Measurements from ENCODE around the gene CYTH4. TPM values are rescaled to one million over a fixed set of nuclear protein-coding genes. Genes with fewer than 3 reads are reported as not detected.

Gene CYTH4
- total and polyA plus RNA-seq, 8 donors: 1.9 to 77.0 (median 6.0) TPM; not detected in 1

- no peak overlapping the region for H3K27ac ChIP-seq
- TF ChIP-seq EP300 (IDR thresholded peaks at IDR 0.05) (no peak), POLR2A (IDR thresholded peaks at IDR 0.05) (no peak), POLR2AphosphoS5 (IDR thresholded peaks at IDR 0.05) (no peak), CTCF (IDR thresholded peaks at IDR 0.05) (no peak)
- peaks cover 0 to 11% (median 0%) of the 10 kb centered on the region in 4 donors for H3K36me3 ChIP-seq
- peaks cover 0 to 48% (median 0%) of the 10 kb centered on the region in 3 donors for H3K27me3 ChIP-seq
- no peaks in the 10 kb centered on the region for H3K9me3 ChIP-seq
- no peak overlapping the region for H3K4me3 ChIP-seq
- WGBS, 5 donors: 52 to 69% (median 65%) methylated on average over 15 to 25 of the region's 25 CpGs
- intact Hi-C loops (cut with DNase I; ENCODE audit: low total_unique reads): loop anchor here (10.0 kb wide), 1 partner anchor 121 kb away; no protein-coding TSS in a partner anchor
- H3K4me1 ChIP-seq: peaks cover 3 to 44% (median 16%) of the 10 kb centered on the region in 4 donors
- no peak for DNase-seq
Observed at GRCh38 chr22:37313376-37314314, 31.3 kb downstream of the CYTH4 start.

GRCh38 chr22:37314315-37315074 lies 32.2 kb downstream of the CYTH4 start:
- Histone ChIP-seq H3K4me3 (no peak overlapping the region), H3K27me3 (peaks cover 0 to 54% (median 0%) of the 10 kb centered on the region in 3 donors), H3K27ac (no peak overlapping the region), H3K9me3 (no peaks in the 10 kb centered on the region), H3K36me3 (peaks cover 0 to 11% (median 0%) of the 10 kb centered on the region in 4 donors), H3K4me1 (peaks cover 0 to 35% (median 9%) of the 10 kb centered on the region in 4 donors)
- 48 to 67% (median 56%) methylated on average over 13 to 16 of the region's 16 CpGs for WGBS, 5 donors
- no peak for TF ChIP-seq EP300 (IDR thresholded peaks at IDR 0.05)
- TF ChIP-seq POLR2AphosphoS5 (IDR thresholded peaks at IDR 0.05): no peak
- TF ChIP-seq POLR2A (IDR thresholded peaks at IDR 0.05): no peak
- no peak for TF ChIP-seq CTCF (IDR thresholded peaks at IDR 0.05)
- no peak for DNase-seq
- intact Hi-C loops (cut with DNase I; ENCODE audit: low total_unique reads): loop anchor here (10.0 kb wide), 1 partner anchor 120 kb away; no protein-coding TSS in a partner anchor

GRCh38 chr22:37316405-37316804 lies 34.1 kb downstream of the CYTH4 start:
- DNase-seq: no peak
- H3K36me3 ChIP-seq: peaks cover 0 to 11% (median 0%) of the 10 kb centered on the region in 4 donors
- H3K9me3 ChIP-seq: no peaks in the 10 kb centered on the region
- intact Hi-C loops (cut with DNase I; ENCODE audit: low total_unique reads): loop anchor here (10.0 kb wide), 1 partner anchor 118 kb away; no protein-coding TSS in a partner anchor
- H3K27ac ChIP-seq: no peak overlapping the region
- TF ChIP-seq CTCF (IDR thresholded peaks at IDR 0.05) (no peak), EP300 (IDR thresholded peaks at IDR 0.05) (no peak), POLR2AphosphoS5 (IDR thresholded peaks at IDR 0.05) (no peak), POLR2A (IDR thresholded peaks at IDR 0.05) (no peak)
- peaks cover 0 to 19% (median 6%) of the 10 kb centered on the region in 4 donors for H3K4me1 ChIP-seq
- WGBS, 5 donors: 57 to 77% (median 68%) methylated on average over 4 to 6 of the region's 6 CpGs
- no peak overlapping the region for H3K4me3 ChIP-seq
- peaks cover 0 to 71% (median 0%) of the 10 kb centered on the region in 3 donors for H3K27me3 ChIP-seq

- H3K4me1 ChIP-seq: peaks cover 0 to 14% (median 4%) of the 10 kb centered on the region in 4 donors
- H3K27me3 ChIP-seq: peaks cover 0 to 72% (median 0%) of the 10 kb centered on the region in 3 donors
- 3 to 40% (median 29%) methylated on average over 5 to 11 of the region's 11 CpGs for WGBS, 5 donors
- intact Hi-C loops (cut with DNase I; ENCODE audit: low total_unique reads): loop anchor here (10.0 kb wide), 1 partner anchor 118 kb away; no protein-coding TSS in a partner anchor
- no peaks in the 10 kb centered on the region for H3K9me3 ChIP-seq
- no peak overlapping the region for H3K27ac ChIP-seq
- no peak overlapping the region for H3K4me3 ChIP-seq
- DNase-seq: peak; percentile 77 to 93
- peaks cover 0 to 6% (median 0%) of the 10 kb centered on the region in 4 donors for H3K36me3 ChIP-seq
- TF ChIP-seq POLR2AphosphoS5 (IDR thresholded peaks at IDR 0.05) (peak in 1 of 3 donors; percentile 41), EP300 (IDR thresholded peaks at IDR 0.05) (no peak), CTCF (IDR thresholded peaks at IDR 0.05) (peak in 5 of 7 experiments; percentile 68 to 95 (median 86))
Observed at GRCh38 chr22:37316875-37317371, 34.6 kb downstream of the CYTH4 start.

All from stomach (tissue), 9 donors.